Caco-2 (cell line): ENCODE results near the gene ATP8A2. TPM values are rescaled to one million over a fixed set of nuclear protein-coding genes. Genes with fewer than 3 reads are reported as not detected.

Experiments
- BruUV-seq: library from RNA; stranded (reverse); fragments of 400-500 nt; replicated peaks from 2 replicates; lab custom pipeline; 2021; lab: Mats Ljungman, UMichigan
- CTCF ChIA-PET: fragments of 300-600 bp; sonication (Branson Sonifier 250); formaldehyde crosslinking; loops from one replicate; lab custom pipeline; 2022; ENCODE audit warnings: antibody characterized with exemption; lab: Charles Lee
- POLR2A ChIA-PET: fragments of 300-600 bp; sonication (Branson Sonifier 250); formaldehyde crosslinking; loops from one replicate; lab custom pipeline; 2022; ENCODE audit warnings: antibody characterized with exemption; lab: Charles Lee
- DNase-seq, 2 experiments: peaks; one replicate each; pipeline versions ENCODE4 v3.0.0 to v3.0.0-alpha.2; 2020 to 2022
- H3K27me3 ChIP-seq: replicated peaks from 2 replicates; pipeline ENCODE4 v1.6.0; 2011; ENCODE audit warnings: low read length; ENCODE audit not compliant: control insufficient read depth, insufficient read depth
- H3K36me3 ChIP-seq: 2 replicates; pipeline ENCODE4 v1.5.1; 2011; ENCODE audit warnings: low read length; ENCODE audit not compliant: control insufficient read depth, insufficient read depth
- H3K4me1 ChIP-seq: fragments of 250-450 bp; sonication (Bioruptor Pico); 2 replicates; pipeline ENCODE4 v1.5.1; 2020; ENCODE audit warnings: mild to moderate bottlenecking
- H3K4me3 ChIP-seq: 2 replicates; pipeline ENCODE4 v1.5.1; 2011; ENCODE audit warnings: low read depth, mild to moderate bottlenecking, control low read depth, low read length
- H3K9me3 ChIP-seq: fragments of 250-450 bp; sonication (Bioruptor Pico); 2 replicates; pipeline ENCODE4 v1.5.1; 2020; ENCODE audit warnings: mild to moderate bottlenecking, moderate library complexity
- H3K27ac Mint-ChIP-seq: one replicate; pipeline ENCODE4 v1.8.0; 2022; ENCODE audit warnings: mixed read lengths; ENCODE audit not compliant: unreplicated experiment
- H3K27me3 Mint-ChIP-seq: one replicate; pipeline ENCODE4 v1.8.0; 2022; ENCODE audit warnings: mixed read lengths; ENCODE audit not compliant: insufficient read depth, unreplicated experiment
- H3K36me3 Mint-ChIP-seq: one replicate; pipeline ENCODE4 v1.8.0; 2022; ENCODE audit warnings: mild to moderate bottlenecking, mixed read lengths; ENCODE audit not compliant: insufficient read depth, unreplicated experiment
- H3K4me1 Mint-ChIP-seq: one replicate; pipeline ENCODE4 v1.8.0; 2022; ENCODE audit warnings: low read depth, mixed read lengths; ENCODE audit not compliant: unreplicated experiment
- H3K4me3 Mint-ChIP-seq: one replicate; pipeline ENCODE4 v1.8.0; 2022; ENCODE audit warnings: mild to moderate bottlenecking, moderate library complexity, mixed read lengths; ENCODE audit not compliant: unreplicated experiment
- H3K9me3 Mint-ChIP-seq: one replicate; pipeline ENCODE4 v1.8.0; 2022; ENCODE audit warnings: mixed read lengths; ENCODE audit not compliant: unreplicated experiment
- CTCF ChIP-seq, 2 experiments: fragments of 200-600 bp in 1 of 2; IDR thresholded peaks; 1 replicate in 1 of 2; 2 replicates in 1 of 2; pipeline versions ENCODE4 v1.5.1 to v1.8.0; 2011 to 2022; ENCODE audit warnings: antibody characterized with exemption in 1 of 2, control low read depth in 1 of 2, inconsistent platforms in 1 of 2, low read depth in 1 of 2, low read length in 1 of 2, mild to moderate bottlenecking in 1 of 2, moderate library complexity in 1 of 2; ENCODE audit not compliant: insufficient read depth in 1 of 2, severe bottlenecking in 1 of 2, unreplicated experiment in 1 of 2
- intact Hi-C: fragments of 100-400 bp; cut with micrococcal nuclease; formaldehyde crosslinking; loops from one replicate; pipeline ENCODE4 v1.10.0; 2022; ENCODE audit not compliant: unreplicated experiment
- total RNA-seq: library from RNA; stranded (reverse); gene quantifications from 2 replicates; pipeline ENCODE4 v1.2.3, GENCODE V29; 2022

The ATP8A2 gene
- total RNA-seq, 1 experiment from 2014 or later: 0.05 TPM

GRCh38 chr13:25885418-25885817, 513.6 kb downstream of the ATP8A2 start:
- H3K4me3 Mint-ChIP-seq: no peak overlapping the region
- DNase-seq: no peak
- H3K9me3 Mint-ChIP-seq: no peaks in the 10 kb centered on the region
- intact Hi-C loops: no loop called here
- ChIA-PET POLR2A (no interaction called here), CTCF (no interaction called here)
- H3K27me3 ChIP-seq: no peaks in the 10 kb centered on the region; the same call in 1 of the 2 replicates
- no TSS peak for BruUV-seq
- TF ChIP-seq CTCF (IDR thresholded peaks at IDR 0.05; ENCODE audit: insufficient read depth in 1 of 2, low read depth in 1 of 2, low read length in 1 of 2, severe bottlenecking in 1 of 2, unreplicated experiment in 1 of 2): no peak
- no peaks in the 10 kb centered on the region for H3K36me3 Mint-ChIP-seq
- no peaks in the 10 kb centered on the region for H3K27me3 Mint-ChIP-seq
- peaks cover 20% of the 10 kb centered on the region for H3K4me1 Mint-ChIP-seq
- H3K9me3 ChIP-seq: no peaks in the 10 kb centered on the region
- H3K36me3 ChIP-seq: no peaks in the 10 kb centered on the region
- no peak overlapping the region for H3K4me3 ChIP-seq
- H3K4me1 ChIP-seq: peaks cover 5% of the 10 kb centered on the region; the same call in 1 of the 2 replicates
- H3K27ac Mint-ChIP-seq: no peak overlapping the region

- Histone ChIP-seq H3K27me3 (no peaks in the 10 kb centered on the region; the same call in 1 of the 2 replicates), H3K9me3 (no peaks in the 10 kb centered on the region), H3K36me3 (no peaks in the 10 kb centered on the region), H3K4me3 (no peak overlapping the region), H3K4me1 (peaks cover 3% of the 10 kb centered on the region; the same call in 1 of the 2 replicates)
- BruUV-seq: no TSS peak
- Mint-ChIP-seq H3K27ac (no peak overlapping the region), H3K4me3 (no peak overlapping the region), H3K27me3 (no peaks in the 10 kb centered on the region), H3K4me1 (peaks cover 14% of the 10 kb centered on the region), H3K9me3 (no peaks in the 10 kb centered on the region), H3K36me3 (no peaks in the 10 kb centered on the region)
- TF ChIP-seq CTCF (IDR thresholded peaks at IDR 0.05; ENCODE audit: insufficient read depth in 1 of 2, low read depth in 1 of 2, low read length in 1 of 2, severe bottlenecking in 1 of 2, unreplicated experiment in 1 of 2): no peak
- intact Hi-C loops: no loop called here
- no peak for DNase-seq
- POLR2A ChIA-PET: no interaction called here
- CTCF ChIA-PET: no interaction called here
These were observed 514.9 kb downstream of the ATP8A2 start for GRCh38 chr13:25886438-25887214.

GRCh38 chr13:25887962-25888655, 516.3 kb downstream of the ATP8A2 start:
- TF ChIP-seq CTCF (IDR thresholded peaks at IDR 0.05; ENCODE audit: insufficient read depth in 1 of 2, low read depth in 1 of 2, low read length in 1 of 2, severe bottlenecking in 1 of 2, unreplicated experiment in 1 of 2): no peak
- intact Hi-C loops: no loop called here
- no peaks in the 10 kb centered on the region for H3K27me3 Mint-ChIP-seq
- POLR2A ChIA-PET: interaction anchor here (0.7 kb wide), 1 partner anchor 56 kb away, joined by 3 read pairs; no protein-coding TSS in a partner anchor
- no peaks in the 10 kb centered on the region for H3K9me3 Mint-ChIP-seq
- no peak overlapping the region for H3K27ac Mint-ChIP-seq
- H3K4me1 ChIP-seq: no peaks in the 10 kb centered on the region
- H3K4me1 Mint-ChIP-seq: no peaks in the 10 kb centered on the region
- H3K36me3 Mint-ChIP-seq: no peaks in the 10 kb centered on the region
- H3K4me3 ChIP-seq: no peak overlapping the region
- no peaks in the 10 kb centered on the region for H3K36me3 ChIP-seq
- no peak for DNase-seq
- CTCF ChIA-PET: interaction anchor here (0.8 kb wide), 1 partner anchor 170 kb away, joined by 5 read pairs; no protein-coding TSS in a partner anchor
- no peaks in the 10 kb centered on the region for H3K9me3 ChIP-seq
- BruUV-seq: no TSS peak
- no peak overlapping the region for H3K4me3 Mint-ChIP-seq
- no peaks in the 10 kb centered on the region; the same call in 1 of the 2 replicates for H3K27me3 ChIP-seq
